ENCODE results near the gene FIGNL2.

- TF ChIP-seq PATZ1 (CRISPR knock-in tag; IDR thresholded peaks at IDR 0.05) (no peak), SIN3A (IDR thresholded peaks at IDR 0.05; ENCODE audit: borderline replicate concordance, low read depth, low read length) (no peak), TBX3 (IDR thresholded peaks at IDR 0.05; ENCODE audit: borderline replicate concordance) (no peak), POLR2AphosphoS5 (IDR thresholded peaks at IDR 0.05; ENCODE audit: low read depth, low read length) (no peak)
Measured at GRCh38 chr12:51821440-51822260, 26.9 kb downstream of the FIGNL2 start.

All from HepG2 (cell line).